GM10847 (cell line): ENCODE data around the gene TMEM222.

Source experiments
- POLR2A ChIP-seq: IDR thresholded peaks from 2 replicates; pipeline ENCODE4 v1.6.1; 2011; ENCODE audit not compliant: insufficient read length; ENCODE audit errors: extremely low read depth

Gene TMEM222

GRCh38 chr1:27332536-27333281 is 10.7 kb downstream of the TMEM222 start:
- TF ChIP-seq POLR2A: no peak

- no peak for TF ChIP-seq POLR2A
Measured at GRCh38 chr1:27333717-27334279, 11.8 kb downstream of the TMEM222 start.

- no peak for TF ChIP-seq POLR2A
Measured at GRCh38 chr1:27335506-27336422, 13.8 kb downstream of the TMEM222 start.

- no peak for TF ChIP-seq POLR2A
Measured at GRCh38 chr1:27336756-27337155, 14.8 kb downstream of the TMEM222 start.

DNA sequence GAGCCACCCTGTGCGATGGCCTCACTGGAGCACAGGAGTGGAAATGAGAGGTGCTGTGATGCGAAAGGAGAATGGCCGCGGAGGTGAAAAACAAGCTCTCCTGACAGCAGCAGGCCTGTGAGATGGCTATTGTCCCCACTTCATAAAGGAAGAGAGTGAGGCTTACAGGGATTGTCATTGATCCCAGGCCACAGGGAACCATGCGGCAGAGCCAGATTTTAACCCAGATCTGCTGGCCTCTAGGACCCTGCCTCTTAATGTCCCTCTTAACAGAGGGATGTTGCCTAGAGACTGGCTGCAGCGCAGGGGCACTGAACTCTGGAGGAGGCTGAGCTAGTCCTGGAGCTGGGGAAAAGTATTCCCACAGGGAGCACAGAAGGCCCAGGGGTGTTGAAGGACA is 16.8 kb downstream of the TMEM222 start:
- TF ChIP-seq POLR2A: no peak

DNA sequence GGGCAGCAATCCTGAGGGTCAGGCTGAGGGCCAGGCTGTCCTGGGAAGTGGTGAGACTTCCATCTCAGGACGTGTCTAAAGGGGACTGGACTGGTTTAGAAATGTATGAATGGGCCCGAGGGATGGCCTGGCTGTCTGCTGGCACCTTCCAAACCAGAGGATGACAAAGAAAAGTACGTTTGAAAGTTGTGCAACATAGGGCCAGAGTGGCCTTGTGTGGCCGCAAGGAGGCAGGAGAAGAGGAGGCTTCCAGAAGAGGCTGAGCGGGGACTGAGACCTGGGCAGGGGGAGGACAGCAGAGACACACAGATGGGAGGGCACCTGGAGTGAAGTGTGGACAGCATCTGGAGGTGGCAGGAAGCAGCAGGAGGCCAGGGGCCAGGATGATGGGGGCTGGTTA is 17.2 kb downstream of the TMEM222 start:
- no peak for TF ChIP-seq POLR2A

GRCh38 chr1:27341525-27342252 is 19.7 kb downstream of the TMEM222 start, which contains the start of gene SYTL1:
Gene SYTL1, plus strand, starts transcription at chr1:27342022. Its CDS starts 3,313 bp downstream, at chr1:27345335.
- TF ChIP-seq POLR2A: peak; percentile 56

DNA sequence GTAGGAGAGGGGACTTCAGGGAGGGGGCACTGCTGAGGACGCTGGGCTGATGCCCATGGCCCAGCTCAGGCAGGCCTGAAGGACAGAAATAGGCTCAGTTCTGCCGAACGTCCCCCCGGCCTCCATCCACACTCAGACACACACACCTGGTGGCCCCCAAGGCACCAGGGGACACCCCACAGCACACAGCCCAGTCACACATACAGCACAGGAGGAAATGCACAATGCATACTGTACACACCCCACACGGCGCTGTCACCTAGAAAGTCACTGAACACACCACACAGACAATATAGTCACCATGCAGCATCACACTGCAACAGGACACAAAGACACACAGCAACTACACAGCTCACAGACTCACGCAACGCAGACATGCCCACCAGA is 20.4 kb downstream of the TMEM222 start:
- no peak for TF ChIP-seq POLR2A

DNA sequence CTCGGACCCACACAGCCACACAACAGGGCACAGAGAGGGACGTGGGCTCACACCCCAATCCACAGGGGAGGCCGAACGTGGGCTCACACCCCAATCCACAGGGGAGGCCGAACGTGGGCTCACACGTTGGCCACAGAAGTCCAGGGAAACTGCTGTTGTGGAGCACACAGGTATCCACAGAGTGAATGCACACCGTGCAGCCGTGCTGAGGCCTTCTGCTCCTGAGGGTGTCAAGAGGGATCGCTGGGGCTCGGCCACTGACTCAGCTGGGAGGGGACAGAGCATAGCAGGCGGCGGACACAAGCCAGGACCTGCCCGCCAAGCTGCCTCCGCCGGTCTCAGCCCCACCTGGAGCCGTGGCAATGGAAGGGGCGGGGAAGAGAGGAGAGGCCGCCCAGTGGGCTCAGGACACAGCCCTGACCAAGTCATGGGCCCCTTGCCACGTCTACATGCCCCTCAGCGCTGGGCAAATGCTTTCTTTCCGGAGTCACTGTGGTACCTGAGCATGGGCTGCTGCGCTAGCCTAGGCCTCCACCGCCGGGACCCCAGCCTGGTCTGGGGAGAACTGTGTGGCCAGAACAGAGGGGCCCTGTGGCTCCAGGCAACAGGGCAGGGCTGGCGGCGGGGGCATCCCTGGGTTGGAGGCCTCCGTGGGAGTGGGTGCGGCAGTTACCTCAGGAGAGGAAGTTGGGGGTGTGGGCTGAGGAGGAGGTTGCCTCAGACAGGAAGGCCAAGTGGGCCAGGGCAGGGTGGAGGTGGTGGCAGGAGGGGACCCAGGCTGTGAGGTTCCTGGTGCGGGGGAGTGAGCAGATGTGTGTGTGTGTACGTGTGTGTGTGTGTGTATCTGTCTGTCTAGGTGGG is 21.0 kb downstream of the TMEM222 start:
- no peak for TF ChIP-seq POLR2A

- no peak for TF ChIP-seq POLR2A
Measured at GRCh38 chr1:27343639-27344025, 21.7 kb downstream of the TMEM222 start.

GRCh38 chr1:27345272-27345671 is 23.3 kb downstream of the TMEM222 start:
- no peak for TF ChIP-seq POLR2A

DNA sequence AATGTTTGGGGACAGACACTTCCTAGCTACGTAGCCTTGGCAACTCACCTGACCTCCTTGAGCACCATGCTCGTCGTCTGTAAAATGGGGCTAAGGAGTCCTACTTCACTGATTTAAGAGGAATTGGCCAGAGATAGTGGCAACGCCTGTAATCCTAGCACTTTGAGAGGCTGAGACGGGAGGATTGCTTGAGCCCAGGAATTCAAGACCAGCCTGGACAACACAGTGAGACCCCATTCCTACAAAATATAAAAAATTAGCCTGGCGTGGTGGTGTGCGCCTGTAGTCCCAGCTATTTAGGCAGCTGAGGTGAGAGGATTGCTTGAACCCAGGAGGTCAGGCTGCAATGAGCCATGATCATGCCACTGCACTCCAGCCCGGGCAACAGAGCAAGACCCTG is 24.4 kb downstream of the TMEM222 start:
- no peak for TF ChIP-seq POLR2A

GRCh38 chr1:27346991-27347624 is 25.1 kb downstream of the TMEM222 start:
- TF ChIP-seq POLR2A: no peak
